Thoracic aorta (tissue), 2 donors: ENCODE data around the gene FHDC1. TPM values are rescaled to one million over a fixed set of nuclear protein-coding genes. Genes with fewer than 3 reads are reported as not detected.

Experiments used
- ATAC-seq: fragments of 150-250 bp; one replicate; pipeline ENCODE4 v1.8.0; 2017; ENCODE audit warnings: low read depth; ENCODE audit not compliant: insufficient number of reproducible peaks, low FRiP score
- DNase-seq: peaks from one replicate; pipeline ENCODE4 v3.0.0-alpha.2; 2020; ENCODE audit warnings: low spot score
- H3K27ac ChIP-seq, 2 donors: fragments of 200-600 bp; sonication (generic); 1 replicate in 1 of 2; 2 replicates in 1 of 2; pipeline ENCODE4 v1.5.1; 2016; ENCODE audit warnings: mild to moderate bottlenecking in 2 of 2, moderate library complexity in 2 of 2
- H3K27me3 ChIP-seq: fragments of 200-600 bp; sonication (generic); replicated peaks from 2 replicates; pipeline ENCODE4 v1.6.0; 2016; ENCODE audit warnings: mild to moderate bottlenecking; ENCODE audit not compliant: insufficient read depth
- H3K36me3 ChIP-seq: fragments of 200-600 bp; sonication (generic); one replicate; pipeline ENCODE4 v1.5.1; 2016
- H3K4me1 ChIP-seq, 2 donors: fragments of 200-600 bp; sonication (generic); 1 replicate in 1 of 2; 2 replicates in 1 of 2; pipeline versions ENCODE4 v1.5.1 to v1.6.0; 2016; ENCODE audit warnings: low read depth in 2 of 2, mild to moderate bottlenecking in 1 of 2; ENCODE audit not compliant: control insufficient read depth in 1 of 2
- H3K4me3 ChIP-seq: fragments of 200-600 bp; sonication (generic); 2 replicates; pipeline ENCODE4 v1.5.1; 2016; ENCODE audit warnings: mild to moderate bottlenecking
- H3K9me3 ChIP-seq: fragments of 200-600 bp; sonication (generic); 2 replicates; pipeline ENCODE4 v1.5.1; 2016
- CTCF ChIP-seq: fragments of 200-600 bp; sonication (generic); IDR thresholded peaks from one replicate; pipeline ENCODE4 v1.5.1; 2019; ENCODE audit warnings: antibody characterized with exemption
- total RNA-seq, 2 donors: library from RNA; depleted of rRNA; stranded (reverse); fragments of >200 nt; gene quantifications; one replicate each; pipeline versions ENCODE4 v1.1.0 to v1.2.3, GENCODE V29; 2016

Gene FHDC1
- total RNA-seq, 2 donors from 2014 or later = 0.27 to 0.35 TPM

GRCh38 chr4:152961014-152961772 lies 25.1 kb downstream of the FHDC1 start:
- no peak for TF ChIP-seq CTCF
- H3K36me3 ChIP-seq = no peaks in the 10 kb centered on the region
- no peak for DNase-seq
- H3K9me3 ChIP-seq = no peaks in the 10 kb centered on the region
- no peaks in the 10 kb centered on the region for H3K27me3 ChIP-seq
- no peak overlapping the region for H3K27ac ChIP-seq
- no peak for ATAC-seq
- peaks cover 0 to 8% of the 10 kb centered on the region in 2 donors for H3K4me1 ChIP-seq
- no peak overlapping the region for H3K4me3 ChIP-seq

- TF ChIP-seq CTCF = no peak
- ATAC-seq (no peak), DNase-seq (no peak)
- Histone ChIP-seq H3K27ac (no peak overlapping the region), H3K4me3 (no peak overlapping the region), H3K4me1 (peaks cover 0 to 8% of the 10 kb centered on the region in 2 donors), H3K9me3 (no peaks in the 10 kb centered on the region), H3K27me3 (no peaks in the 10 kb centered on the region), H3K36me3 (no peaks in the 10 kb centered on the region)
These were observed 25.6 kb downstream of the FHDC1 start for GRCh38 chr4:152961773-152962115.

GRCh38 chr4:152962150-152962549 lies 26.0 kb downstream of the FHDC1 start:
- Histone ChIP-seq H3K9me3 (no peaks in the 10 kb centered on the region), H3K36me3 (no peaks in the 10 kb centered on the region), H3K4me3 (no peak overlapping the region), H3K27me3 (no peaks in the 10 kb centered on the region), H3K27ac (no peak overlapping the region), H3K4me1 (peaks cover 0 to 8% of the 10 kb centered on the region in 2 donors)
- DNase-seq (no peak), ATAC-seq (no peak)
- no peak for TF ChIP-seq CTCF

GRCh38 chr4:152964335-152964734 lies 28.2 kb downstream of the FHDC1 start:
- no peaks in the 10 kb centered on the region for H3K9me3 ChIP-seq
- no peaks in the 10 kb centered on the region for H3K36me3 ChIP-seq
- TF ChIP-seq CTCF = no peak
- no peak overlapping the region for H3K27ac ChIP-seq
- ATAC-seq (no peak), DNase-seq (no peak)
- peaks cover 0 to 8% of the 10 kb centered on the region in 2 donors for H3K4me1 ChIP-seq
- no peaks in the 10 kb centered on the region for H3K27me3 ChIP-seq
- H3K4me3 ChIP-seq = no peak overlapping the region

- H3K27ac ChIP-seq = no peak overlapping the region
- DNase-seq = no peak
These were observed 29.5 kb downstream of the FHDC1 start for GRCh38 chr4:152965611-152966010.

More at GRCh38 chr4:152965611-152966010, 29.5 kb downstream of the FHDC1 start:
- no peak overlapping the region for H3K4me3 ChIP-seq
- TF ChIP-seq CTCF = no peak
- H3K36me3 ChIP-seq = no peaks in the 10 kb centered on the region
- no peak for ATAC-seq
- H3K4me1 ChIP-seq = peaks cover 0 to 8% of the 10 kb centered on the region in 2 donors
- H3K9me3 ChIP-seq = no peaks in the 10 kb centered on the region
- no peaks in the 10 kb centered on the region for H3K27me3 ChIP-seq
